IMR-90 (cell line): Measurements from ENCODE around the gene EHMT1. TPM values are rescaled to one million over a fixed set of nuclear protein-coding genes. Genes with fewer than 3 reads are reported as not detected.
A peak's percentile ranks its signal among the peaks of the same experiment; 100 is the strongest.

Experiments used
- ATAC-seq: fragments of 200-7000 bp; cut with Tn5 transposase; 2 replicates; pipeline ENCODE4 v1.9.1; 2020; ENCODE audit warnings: low read depth, mild to moderate bottlenecking, moderate library complexity
- BruUV-seq: library from RNA; stranded (reverse); fragments of 400-500 nt; replicated peaks from 2 replicates; lab custom pipeline; 2021; lab: Mats Ljungman, UMichigan
- CTCF ChIA-PET: fragments of 300-600 bp; formaldehyde crosslinking; extraction: SDS; loops from one replicate; lab custom pipeline; 2021; ENCODE audit warnings: antibody characterized with exemption; lab: Yijun Ruan, JAX
- POLR2A ChIA-PET: fragments of 300-600 bp; sonication (Branson Sonifier 250); formaldehyde crosslinking; loops from one replicate; lab custom pipeline; 2022; ENCODE audit warnings: antibody characterized with exemption; ENCODE audit not compliant: unreplicated experiment; lab: Charles Lee
- DNase-seq: peaks from one replicate; pipeline ENCODE4 v3.0.0; 2013
- H2AFZ ChIP-seq: replicated peaks from 2 replicates; pipeline ENCODE3; 2013; ENCODE audit warnings: low read length, mild to moderate bottlenecking; ENCODE audit not compliant: poor library complexity
- H2AK5ac ChIP-seq: 2 replicates; pipeline ENCODE4 v1.6.1; 2013; ENCODE audit warnings: low read depth, low read length, inconsistent platforms
- H2AK9ac ChIP-seq: replicated peaks from 2 replicates; pipeline ENCODE3; 2013; ENCODE audit warnings: mild to moderate bottlenecking, low read depth, low read length, moderate library complexity; ENCODE audit not compliant: poor library complexity
- H2BK120ac ChIP-seq: 2 replicates; pipeline ENCODE4 v1.6.1; 2013; ENCODE audit warnings: low read depth, low read length, inconsistent platforms
- H2BK15ac ChIP-seq: 3 replicates; pipeline ENCODE4 v1.6.1; 2013; ENCODE audit warnings: low read depth, low read length, inconsistent platforms
- H2BK20ac ChIP-seq: 2 replicates; pipeline ENCODE4 v1.6.1; 2013; ENCODE audit warnings: low read depth, mild to moderate bottlenecking, inconsistent platforms, low read length, moderate library complexity
- H2BK5ac ChIP-seq: 2 replicates; pipeline ENCODE4 v1.6.1; 2013; ENCODE audit warnings: mild to moderate bottlenecking, low read depth, low read length, inconsistent platforms; ENCODE audit not compliant: poor library complexity, severe bottlenecking
- H3K14ac ChIP-seq: replicated peaks from 2 replicates; pipeline ENCODE4 v1.6.1; 2013; ENCODE audit warnings: low read depth, low read length, inconsistent platforms
- H3K18ac ChIP-seq: 2 replicates; pipeline ENCODE4 v1.6.1; 2013; ENCODE audit warnings: low read depth, low read length, control low read depth
- H3K23ac ChIP-seq: 2 replicates; pipeline ENCODE4 v1.6.1; 2013; ENCODE audit warnings: low read depth, low read length, inconsistent platforms
- H3K27ac ChIP-seq: 2 replicates; pipeline ENCODE4 v1.5.1; 2013; ENCODE audit warnings: mild to moderate bottlenecking, control low read depth, low read length; ENCODE audit not compliant: insufficient read depth
- H3K27me3 ChIP-seq: 2 replicates; pipeline ENCODE4 v1.6.1; 2013; ENCODE audit warnings: low read length; ENCODE audit not compliant: control insufficient read depth, insufficient read depth
- H3K36me3 ChIP-seq: 2 replicates; pipeline ENCODE4 v1.6.1; 2013; ENCODE audit warnings: low read length, mixed read lengths; ENCODE audit not compliant: control insufficient read depth, insufficient read depth
- H3K4ac ChIP-seq: 2 replicates; pipeline ENCODE4 v1.6.1; 2013; ENCODE audit warnings: low read depth, low read length, inconsistent platforms
- H3K4me1 ChIP-seq: 2 replicates; pipeline ENCODE4 v1.6.1; 2013; ENCODE audit warnings: low read length, mixed read lengths; ENCODE audit not compliant: control insufficient read depth, insufficient read depth
- H3K4me2 ChIP-seq: 2 replicates; pipeline ENCODE4 v1.6.1; 2013; ENCODE audit warnings: low read depth, mild to moderate bottlenecking, control low read depth, low read length, moderate library complexity
- H3K4me3 ChIP-seq: 2 replicates; pipeline ENCODE4 v1.5.1; 2013; ENCODE audit warnings: low read depth, mild to moderate bottlenecking, control low read depth, low read length, moderate library complexity; ENCODE audit not compliant: insufficient read depth
- H3K56ac ChIP-seq: 2 replicates; pipeline ENCODE4 v1.6.1; 2013; ENCODE audit warnings: low read length, inconsistent platforms; ENCODE audit not compliant: insufficient read depth; ENCODE audit errors: extremely low read depth
- H3K79me1 ChIP-seq, 2 experiments: 2 replicates each; pipeline ENCODE4 v1.6.1; 2013; ENCODE audit warnings: low read length in 2 of 2, inconsistent platforms in 1 of 2, low read depth in 1 of 2
- H3K9ac ChIP-seq: 2 replicates; pipeline ENCODE4 v1.6.1; 2013; ENCODE audit warnings: low read depth, low read length, control low read depth
- H3K9me1 ChIP-seq: 2 replicates; pipeline ENCODE4 v1.6.1; 2013; ENCODE audit warnings: low read length, inconsistent platforms; ENCODE audit not compliant: insufficient read depth
- H3K9me3 ChIP-seq: 2 replicates; pipeline ENCODE4 v1.6.1; 2013; ENCODE audit warnings: low read length; ENCODE audit not compliant: control insufficient read depth, insufficient read depth
- H4K20me1 ChIP-seq: 2 replicates; pipeline ENCODE4 v1.6.1; 2013; ENCODE audit warnings: low read length, inconsistent platforms; ENCODE audit not compliant: insufficient read depth
- H4K5ac ChIP-seq: 2 replicates; pipeline ENCODE4 v1.6.1; 2013; ENCODE audit warnings: mild to moderate bottlenecking, low read depth, low read length, control low read depth
- H4K8ac ChIP-seq, 2 experiments: 2 replicates each; pipeline ENCODE4 v1.6.1; 2013; ENCODE audit warnings: low read depth in 2 of 2, low read length in 2 of 2, control low read depth in 1 of 2, inconsistent platforms in 1 of 2
- H4K91ac ChIP-seq: 2 replicates; pipeline ENCODE4 v1.6.1; 2013; ENCODE audit warnings: low read depth, low read length, inconsistent platforms; ENCODE audit not compliant: insufficient read depth
- CHD1 ChIP-seq: IDR thresholded peaks from 2 replicates; pipeline ENCODE4 v1.6.1; 2012; ENCODE audit warnings: low read depth, low read length, improper control_type of control experiment
- MAFK ChIP-seq: IDR thresholded peaks from 2 replicates; pipeline ENCODE4 v1.6.1; 2012; ENCODE audit warnings: low read depth, low read length, improper control_type of control experiment
- MAZ ChIP-seq: IDR thresholded peaks from 2 replicates; pipeline ENCODE4 v1.6.1; 2012; ENCODE audit warnings: low read depth, mild to moderate bottlenecking, low read length, improper control_type of control experiment, moderate library complexity, borderline replicate concordance
- NFE2L2 ChIP-seq: fragments of 150-350 bp; IDR thresholded peaks from 2 replicates; pipeline ENCODE4 v1.6.1; 2016; ENCODE audit warnings: low read depth, mild to moderate bottlenecking, low read length
- RAD21 ChIP-seq: IDR thresholded peaks from 2 replicates; pipeline ENCODE4 v1.6.1; 2012; ENCODE audit warnings: low read length, improper control_type of control experiment
- RCOR1 ChIP-seq: IDR thresholded peaks from 2 replicates; pipeline ENCODE4 v1.6.1; 2012; ENCODE audit warnings: mild to moderate bottlenecking, low read length, improper control_type of control experiment; ENCODE audit not compliant: insufficient replicate concordance
- SMC3 ChIP-seq: fragments of 150-350 bp; IDR thresholded peaks from 2 replicates; pipeline ENCODE4 v1.6.1; 2016; ENCODE audit warnings: low read depth, mild to moderate bottlenecking, antibody characterized with exemption, low read length, moderate library complexity
- WGBS, 2 experiments: methylation state at CpG; one replicate each; pipeline versions ENCODE4 v1.1.5 to v1.1.7; 2013; ENCODE audit warnings: missing lambda C conversion rate in 2 of 2; ENCODE audit not compliant: insufficient read length in 1 of 2; ENCODE audit errors: extremely low coverage in 2 of 2; 5-methylcytosine and 5-hydroxymethylcytosine counted together
- dilution Hi-C: fragments of 300-500 bp; cut with HindIII; formaldehyde crosslinking; loops from one replicate; pipeline ENCODE4 v1.14.3; 2018; ENCODE audit warnings: low sequenced_read_pairs; ENCODE audit not compliant: unreplicated experiment
- in situ Hi-C: fragments of 300-500 bp; cut with MboI; formaldehyde crosslinking; loops from 3 replicates; pipeline ENCODE4 v1.14.3; 2019; ENCODE audit warnings: low sequenced_read_pairs, inconsistent platforms, mixed read lengths
- intact Hi-C: fragments of 100-400 bp; cut with micrococcal nuclease; formaldehyde crosslinking; loops from 2 replicates; pipeline ENCODE4 v1.10.0; 2022
- polyA plus RNA-seq, 3 experiments: library from polyadenylated mRNA; depleted of rRNA; stranded (reverse); fragments of >200 nt; gene quantifications; 2 replicates each; pipeline ENCODE4 v1.2.3, GENCODE V29; 2012; ENCODE audit warnings: low replicate concordance in 1 of 3
- total RNA-seq: library from RNA; depleted of rRNA; stranded (reverse); fragments of >200 nt; gene quantifications from 2 replicates; pipeline ENCODE4 v1.2.3, GENCODE V29; 2012
- TF ChIP-seq, protein P1 (sequence below): conservative IDR thresholded peaks from 2 replicates; pipeline ENCODE4 v1.5.1; 2012; ENCODE audit warnings: mild to moderate bottlenecking, low read depth, low read length, improper control_type of control experiment
- TF ChIP-seq, protein P2 (sequence below): fragments of 150-350 bp; IDR thresholded peaks from 2 replicates; pipeline ENCODE4 v1.6.1; 2016; ENCODE audit warnings: low read depth, mild to moderate bottlenecking, low read length, moderate library complexity, borderline replicate concordance
- TF ChIP-seq, protein P3 (sequence below): fragments of 150-350 bp; IDR thresholded peaks from 2 replicates; pipeline ENCODE4 v1.6.1; 2017; ENCODE audit warnings: mild to moderate bottlenecking, antibody characterized with exemption, low read length, low read depth

Gene EHMT1
- total and polyA plus RNA-seq, 2 of the 4 experiments (the other 2 are of a cell fraction), result 32.8 to 35.1 TPM

DNA sequence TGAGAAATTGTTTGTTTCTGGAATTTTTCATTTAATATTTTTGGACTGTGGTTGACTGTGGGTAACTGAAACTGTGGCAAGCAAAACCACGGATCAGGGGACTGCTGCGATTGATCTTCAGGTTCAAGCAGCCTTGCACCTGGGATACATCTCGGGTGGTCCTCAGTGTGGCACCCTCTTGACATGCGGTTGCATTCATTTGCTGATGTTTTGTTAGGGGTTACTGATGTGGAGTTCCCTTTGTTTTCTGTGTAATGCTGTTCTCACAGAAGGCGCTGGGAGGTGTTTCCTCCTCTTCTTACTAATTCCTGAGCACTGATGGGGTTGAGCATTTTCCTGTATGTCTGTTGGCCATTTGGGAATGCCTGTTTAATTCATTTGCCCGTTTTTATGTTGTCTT, 60.4 kb downstream of the EHMT1 start:
- Histone ChIP-seq H2AFZ (no peak overlapping the region), H3K4me3 (no peak overlapping the region), H3K9me1 (peaks cover 14% of the 10 kb centered on the region; the same call in 1 of the 2 replicates), H3K4ac (no peak overlapping the region), H2AK5ac (no peak overlapping the region), H3K18ac (no peak overlapping the region), H4K20me1 (peaks cover 64% of the 10 kb centered on the region), H3K4me2 (no peak overlapping the region), H3K4me1 (peaks cover 19% of the 10 kb centered on the region), H3K79me1 (peaks cover 38 to 74% of the 10 kb centered on the region in 2 experiments), H3K9me3 (no peaks in the 10 kb centered on the region), H4K5ac (no peak overlapping the region), H3K9ac (no peak overlapping the region), H2BK15ac (no peak overlapping the region), H2BK5ac (no peak overlapping the region), H2BK20ac (no peak overlapping the region), H3K36me3 (peaks cover 2% of the 10 kb centered on the region; the same call in 1 of the 2 replicates), H3K56ac (no peak overlapping the region), H3K23ac (no peak overlapping the region), H4K91ac (no peak overlapping the region), H3K27ac (no peak overlapping the region), H3K14ac (0 out of 2 replicates have a peak overlapping the region, but pooled peaks have one; percentile 44), H3K27me3 (no peaks in the 10 kb centered on the region), H4K8ac (peak overlapping the region in 1 of 2 experiments; percentile 17; a peak in 1 of 4 replicates), H2BK120ac (no peak overlapping the region), H2AK9ac (no peak overlapping the region)
- ATAC-seq (peak; percentile 18), DNase-seq (no peak)
- dilution Hi-C loops, result no loop called here
- POLR2A ChIA-PET, result no interaction called here
- intact Hi-C loops, result no loop called here
- CTCF ChIA-PET, result no interaction called here
- 61% methylated on average over 2 of the region's 6 CpGs; no CpG with 5 or more reads in 1 of the 2 experiments for WGBS, 2 experiments
- no peak for TF ChIP-seq RCOR1
- TF ChIP-seq MAZ, result no peak
- no peak for TF ChIP-seq SMC3
- TF ChIP-seq, protein P1, sequence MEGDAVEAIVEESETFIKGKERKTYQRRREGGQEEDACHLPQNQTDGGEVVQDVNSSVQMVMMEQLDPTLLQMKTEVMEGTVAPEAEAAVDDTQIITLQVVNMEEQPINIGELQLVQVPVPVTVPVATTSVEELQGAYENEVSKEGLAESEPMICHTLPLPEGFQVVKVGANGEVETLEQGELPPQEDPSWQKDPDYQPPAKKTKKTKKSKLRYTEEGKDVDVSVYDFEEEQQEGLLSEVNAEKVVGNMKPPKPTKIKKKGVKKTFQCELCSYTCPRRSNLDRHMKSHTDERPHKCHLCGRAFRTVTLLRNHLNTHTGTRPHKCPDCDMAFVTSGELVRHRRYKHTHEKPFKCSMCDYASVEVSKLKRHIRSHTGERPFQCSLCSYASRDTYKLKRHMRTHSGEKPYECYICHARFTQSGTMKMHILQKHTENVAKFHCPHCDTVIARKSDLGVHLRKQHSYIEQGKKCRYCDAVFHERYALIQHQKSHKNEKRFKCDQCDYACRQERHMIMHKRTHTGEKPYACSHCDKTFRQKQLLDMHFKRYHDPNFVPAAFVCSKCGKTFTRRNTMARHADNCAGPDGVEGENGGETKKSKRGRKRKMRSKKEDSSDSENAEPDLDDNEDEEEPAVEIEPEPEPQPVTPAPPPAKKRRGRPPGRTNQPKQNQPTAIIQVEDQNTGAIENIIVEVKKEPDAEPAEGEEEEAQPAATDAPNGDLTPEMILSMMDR, result no peak
- TF ChIP-seq, protein P2, sequence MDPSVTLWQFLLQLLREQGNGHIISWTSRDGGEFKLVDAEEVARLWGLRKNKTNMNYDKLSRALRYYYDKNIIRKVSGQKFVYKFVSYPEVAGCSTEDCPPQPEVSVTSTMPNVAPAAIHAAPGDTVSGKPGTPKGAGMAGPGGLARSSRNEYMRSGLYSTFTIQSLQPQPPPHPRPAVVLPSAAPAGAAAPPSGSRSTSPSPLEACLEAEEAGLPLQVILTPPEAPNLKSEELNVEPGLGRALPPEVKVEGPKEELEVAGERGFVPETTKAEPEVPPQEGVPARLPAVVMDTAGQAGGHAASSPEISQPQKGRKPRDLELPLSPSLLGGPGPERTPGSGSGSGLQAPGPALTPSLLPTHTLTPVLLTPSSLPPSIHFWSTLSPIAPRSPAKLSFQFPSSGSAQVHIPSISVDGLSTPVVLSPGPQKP, result no peak
- no peak for TF ChIP-seq MAFK
- TF ChIP-seq NFE2L2, result no peak
- no peak for TF ChIP-seq CHD1
- TF ChIP-seq, protein P3, sequence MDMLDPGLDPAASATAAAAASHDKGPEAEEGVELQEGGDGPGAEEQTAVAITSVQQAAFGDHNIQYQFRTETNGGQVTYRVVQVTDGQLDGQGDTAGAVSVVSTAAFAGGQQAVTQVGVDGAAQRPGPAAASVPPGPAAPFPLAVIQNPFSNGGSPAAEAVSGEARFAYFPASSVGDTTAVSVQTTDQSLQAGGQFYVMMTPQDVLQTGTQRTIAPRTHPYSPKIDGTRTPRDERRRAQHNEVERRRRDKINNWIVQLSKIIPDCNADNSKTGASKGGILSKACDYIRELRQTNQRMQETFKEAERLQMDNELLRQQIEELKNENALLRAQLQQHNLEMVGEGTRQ, result no peak
- TF ChIP-seq RAD21, result no peak
- no TSS peak for BruUV-seq
- in situ Hi-C loops, result no loop called here
